CD4-positive, alpha-beta T cell treated with Interleukin-4 for 1 hour (primary cell): Measurements from ENCODE around the gene SAP30BP.

ENCODE experiments used
- DNase-seq, 2 donors: peaks; one replicate each; pipeline ENCODE4 v3.0.0-alpha.2; 2020 to 2022

Gene SAP30BP

DNA sequence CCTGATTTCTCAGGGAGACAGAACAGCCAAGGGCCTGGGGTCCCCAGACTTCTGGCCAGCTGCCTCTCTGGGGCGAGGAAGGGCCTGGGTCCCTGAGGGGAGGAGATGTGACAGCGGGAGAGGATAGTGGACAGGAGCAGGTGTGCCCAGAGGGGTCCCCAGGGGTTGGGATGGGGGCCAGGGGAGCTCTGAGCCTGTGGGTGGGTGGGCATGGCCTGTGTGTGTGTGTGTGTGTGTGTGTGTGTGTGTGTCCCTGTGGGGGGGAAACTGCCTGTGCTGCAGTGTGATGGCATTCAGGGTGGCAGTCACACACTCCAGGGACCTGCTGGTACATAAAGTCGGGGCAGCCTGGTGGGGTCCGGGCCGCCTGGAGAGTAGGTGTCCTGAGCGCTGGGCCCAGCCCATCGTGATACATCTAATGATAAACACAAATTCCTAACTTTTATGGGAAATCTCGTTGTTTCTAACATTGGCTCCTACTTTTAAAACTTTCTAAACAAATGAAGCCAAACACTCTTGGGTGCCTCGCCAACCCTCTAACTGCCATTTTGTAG is 55.5 kb downstream of the SAP30BP start:
- no peak for DNase-seq

GRCh38 chr17:75723171-75723930 is 56.2 kb downstream of the SAP30BP start:
- no peak for DNase-seq

DNA sequence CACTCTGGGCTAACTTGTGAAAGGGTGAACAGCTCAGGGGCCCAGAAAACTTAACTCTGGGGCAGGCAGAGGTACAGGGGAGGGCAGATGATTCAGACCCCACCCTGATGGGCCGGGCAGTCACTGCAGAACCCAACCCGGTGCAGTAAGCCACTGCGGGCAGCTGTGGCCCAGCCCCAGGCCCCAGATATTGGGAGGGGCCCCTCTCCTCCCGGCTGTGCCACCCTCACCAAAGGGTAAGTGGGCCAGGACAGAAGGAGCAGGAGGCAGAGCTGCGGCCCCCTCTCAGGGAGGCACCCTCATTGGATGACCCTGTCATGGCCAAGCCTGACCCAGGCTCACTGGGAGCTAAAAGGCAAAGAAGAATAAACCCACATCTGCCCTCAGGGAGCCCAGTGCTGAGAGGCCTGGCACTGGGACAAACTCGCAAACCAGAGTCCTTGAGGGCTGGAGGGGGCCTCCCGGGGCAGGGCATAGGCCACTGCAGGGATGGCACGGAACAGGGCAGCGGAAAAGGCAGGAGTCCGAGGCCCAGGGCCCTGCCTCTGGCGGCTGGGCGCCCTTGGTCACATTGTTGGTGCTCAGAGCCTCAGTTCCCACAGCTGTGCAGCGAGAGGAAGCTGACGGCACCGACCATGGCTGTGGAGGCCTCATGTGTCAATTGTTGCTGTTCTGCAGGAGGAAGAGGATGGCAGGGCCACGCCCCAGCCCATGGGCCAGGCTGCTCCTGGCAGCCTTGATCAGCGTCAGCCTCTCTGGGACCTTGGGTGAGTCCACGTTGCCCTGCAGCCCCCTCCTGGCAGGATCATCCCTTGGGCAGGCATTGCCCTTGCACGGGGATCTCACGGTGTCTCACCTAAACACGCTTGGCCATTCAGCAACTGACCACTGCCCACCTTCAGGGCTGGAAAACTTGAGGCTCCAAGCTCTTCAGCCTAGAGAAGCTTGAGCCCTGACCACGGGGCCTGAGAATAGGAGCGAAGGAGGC is 57.2 kb downstream of the SAP30BP start:
- no peak for DNase-seq

DNA sequence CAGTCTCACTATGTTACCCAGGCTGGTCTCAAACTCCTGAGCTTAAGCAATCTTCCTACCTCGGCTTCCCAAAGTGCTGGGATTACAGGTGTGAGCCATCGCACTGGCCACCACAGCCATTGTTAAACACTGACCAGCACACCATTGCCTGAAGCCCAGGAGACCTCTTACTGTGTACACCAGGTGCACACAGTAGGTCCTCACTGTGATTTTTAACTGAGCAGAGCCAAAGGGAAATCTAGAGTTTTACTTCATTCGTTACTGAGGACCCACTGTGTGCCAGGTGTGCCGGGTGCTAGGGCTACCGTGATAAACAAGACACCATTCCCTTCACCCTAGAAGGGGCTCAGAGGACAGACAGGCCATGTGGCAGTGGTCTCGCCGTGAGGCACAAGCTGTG is 58.4 kb downstream of the SAP30BP start:
- no peak for DNase-seq

- DNase-seq = no peak
These were observed 60.3 kb downstream of the SAP30BP start for GRCh38 chr17:75727391-75727790.

DNA sequence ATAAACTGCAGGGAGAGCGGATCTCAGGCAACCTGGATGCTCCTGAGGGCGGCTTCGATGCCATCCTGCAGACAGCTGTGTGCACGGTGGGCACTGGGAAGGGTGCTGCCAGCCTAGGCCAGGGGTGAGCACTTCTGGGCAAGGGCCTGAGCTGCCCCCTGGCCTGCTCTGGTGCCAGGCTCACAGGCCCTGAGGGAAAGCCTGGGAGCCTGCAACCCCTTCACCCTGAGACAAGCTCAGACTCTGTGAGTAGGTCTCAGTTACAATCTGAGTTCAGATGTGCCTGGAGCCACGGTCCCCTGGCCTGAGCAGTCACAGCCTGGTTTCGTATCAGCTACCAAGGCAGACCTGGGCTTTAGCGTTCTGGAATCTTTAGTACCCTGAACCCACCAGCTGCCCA is 62.2 kb downstream of the SAP30BP start:
- DNase-seq = no peak

GRCh38 chr17:75730065-75730464 is 62.9 kb downstream of the SAP30BP start:
- no peak for DNase-seq

- no peak for DNase-seq
These were observed 64.1 kb downstream of the SAP30BP start for GRCh38 chr17:75731086-75731715.

GRCh38 chr17:75731716-75732498 is 64.8 kb downstream of the SAP30BP start:
- no peak for DNase-seq

DNA sequence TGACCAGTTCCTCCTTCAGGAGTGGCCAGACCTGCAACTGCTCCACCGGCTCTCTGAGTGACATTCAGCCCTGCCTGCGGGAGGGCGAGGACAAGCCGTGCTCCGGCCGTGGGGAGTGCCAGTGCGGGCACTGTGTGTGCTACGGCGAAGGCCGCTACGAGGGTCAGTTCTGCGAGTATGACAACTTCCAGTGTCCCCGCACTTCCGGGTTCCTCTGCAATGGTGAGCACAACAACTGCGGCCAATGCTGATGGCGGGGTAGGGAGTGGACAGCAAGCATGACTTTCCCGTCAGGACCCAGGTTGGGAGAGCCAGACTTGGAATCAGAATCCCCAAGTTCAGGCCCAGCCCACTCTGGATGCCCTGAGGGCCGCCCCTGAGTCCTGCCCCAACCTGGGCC is 66.3 kb downstream of the SAP30BP start:
- DNase-seq = no peak

- DNase-seq = no peak
These were observed 67.6 kb downstream of the SAP30BP start for GRCh38 chr17:75734674-75735294.

GRCh38 chr17:75736173-75736835 is 69.2 kb downstream of the SAP30BP start:
- DNase-seq = no peak

DNA sequence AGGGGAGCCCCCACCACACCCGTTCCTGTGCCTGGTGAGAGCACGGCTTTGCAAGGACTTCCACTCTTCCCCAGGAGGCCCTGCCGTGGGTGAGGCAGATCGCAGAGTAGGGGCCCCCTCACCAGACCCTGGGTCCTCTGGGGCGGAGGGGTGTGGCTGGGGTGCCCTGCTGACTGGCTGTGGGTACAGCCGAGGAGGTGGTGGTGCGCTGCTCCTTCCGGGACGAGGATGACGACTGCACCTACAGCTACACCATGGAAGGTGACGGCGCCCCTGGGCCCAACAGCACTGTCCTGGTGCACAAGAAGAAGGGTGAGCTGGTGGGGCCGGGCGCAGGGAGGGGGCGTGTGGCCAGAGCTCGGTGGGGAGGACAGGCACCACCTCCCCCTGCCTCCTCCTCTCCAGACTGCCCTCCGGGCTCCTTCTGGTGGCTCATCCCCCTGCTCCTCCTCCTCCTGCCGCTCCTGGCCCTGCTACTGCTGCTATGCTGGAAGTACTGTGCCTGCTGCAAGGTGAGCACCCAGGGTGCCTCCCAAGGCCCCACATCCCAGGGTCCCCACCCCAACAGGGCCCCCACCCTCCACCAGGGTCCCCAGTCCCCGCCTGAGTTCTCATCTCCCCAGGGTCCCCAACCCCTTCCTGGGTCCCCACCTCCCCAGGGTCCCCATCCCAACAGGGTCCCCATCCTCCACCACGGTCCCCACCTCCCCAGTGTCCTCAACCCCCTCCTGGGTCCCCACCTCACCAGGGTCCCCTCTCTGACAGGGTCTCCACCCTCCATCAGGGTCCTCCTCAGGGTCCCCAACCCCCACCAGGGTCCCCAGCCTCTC is 70.2 kb downstream of the SAP30BP start:
- DNase-seq = no peak

DNA sequence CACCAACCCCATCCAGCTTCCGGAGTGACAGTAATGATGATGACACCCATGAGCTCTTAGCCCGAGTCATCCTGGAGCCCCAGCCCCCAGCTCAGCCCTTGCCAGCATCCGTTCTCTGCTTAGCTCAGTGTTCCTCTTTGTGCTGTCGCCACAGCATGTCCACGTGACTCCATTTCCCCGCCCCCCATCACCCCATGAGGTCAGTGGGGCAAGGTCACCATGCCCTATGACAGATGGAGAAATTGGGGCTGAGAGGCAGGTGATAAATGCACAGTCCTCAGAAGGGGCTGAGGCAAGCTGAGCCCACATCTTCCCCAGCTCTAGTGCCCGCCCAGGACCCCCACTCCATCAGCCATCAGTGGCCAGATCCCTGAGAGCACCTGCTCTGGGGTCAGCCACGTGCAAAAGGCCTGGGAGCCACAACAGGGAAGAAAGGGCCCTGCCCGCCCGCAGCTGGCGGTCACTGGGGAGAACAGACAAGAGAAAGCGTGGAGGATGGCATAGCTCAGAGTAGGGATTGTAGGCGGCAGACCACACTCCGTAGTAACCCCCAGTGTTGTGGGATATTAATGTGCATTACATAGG is 71.2 kb downstream of the SAP30BP start:
- DNase-seq = peak in 1 of 2 donors; percentile 83

DNA sequence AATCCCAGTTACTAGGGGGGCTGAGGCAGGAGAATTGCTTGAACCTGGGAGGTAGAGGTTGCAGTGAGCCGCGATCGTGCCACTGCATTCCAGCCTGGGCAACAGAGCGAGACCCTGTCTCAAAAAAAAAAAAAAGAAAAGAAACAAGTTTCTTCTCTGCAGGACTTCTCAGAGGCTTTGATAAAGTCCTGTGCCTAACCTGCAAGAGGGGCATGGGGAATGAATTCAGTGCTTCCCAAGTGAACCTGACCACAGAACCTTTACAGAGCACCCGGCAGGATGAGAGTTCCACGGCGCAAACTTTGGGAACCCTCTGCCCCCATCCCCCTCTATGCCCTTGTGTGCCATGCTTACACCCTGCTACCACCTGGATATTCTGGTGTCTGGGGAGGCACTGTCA is 72.0 kb downstream of the SAP30BP start:
- no peak for DNase-seq

GRCh38 chr17:75739801-75740200 is 72.7 kb downstream of the SAP30BP start:
- no peak for DNase-seq

DNA sequence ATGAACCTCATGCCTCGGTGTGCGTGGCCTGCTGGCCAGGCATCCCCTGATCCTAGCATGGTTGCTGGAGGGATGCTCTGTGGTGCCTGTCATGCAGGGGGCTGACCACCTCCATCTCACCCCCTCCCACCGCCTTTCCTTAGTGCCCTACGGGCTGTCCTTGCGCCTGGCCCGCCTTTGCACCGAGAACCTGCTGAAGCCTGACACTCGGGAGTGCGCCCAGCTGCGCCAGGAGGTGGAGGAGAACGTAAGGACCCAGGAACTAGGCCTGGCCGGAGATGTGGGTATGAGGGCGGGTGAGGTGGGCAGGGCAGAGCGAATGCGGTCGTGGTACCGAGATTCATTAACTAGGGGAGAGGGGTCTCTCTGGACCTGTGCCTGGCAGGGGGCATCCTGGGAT is 73.1 kb downstream of the SAP30BP start:
- no peak for DNase-seq

GRCh38 chr17:75740631-75741077 is 73.5 kb downstream of the SAP30BP start:
- DNase-seq = no peak

DNA sequence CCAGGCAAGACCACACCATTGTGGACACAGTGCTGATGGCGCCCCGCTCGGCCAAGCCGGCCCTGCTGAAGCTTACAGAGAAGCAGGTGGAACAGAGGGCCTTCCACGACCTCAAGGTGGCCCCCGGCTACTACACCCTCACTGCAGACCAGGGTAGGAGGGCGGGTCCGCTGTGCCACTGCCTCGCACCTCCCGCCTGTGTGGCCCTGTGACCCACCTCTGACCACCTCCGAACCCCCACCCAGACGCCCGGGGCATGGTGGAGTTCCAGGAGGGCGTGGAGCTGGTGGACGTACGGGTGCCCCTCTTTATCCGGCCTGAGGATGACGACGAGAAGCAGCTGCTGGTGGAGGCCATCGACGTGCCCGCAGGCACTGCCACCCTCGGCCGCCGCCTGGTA is 75.2 kb downstream of the SAP30BP start:
- DNase-seq = no peak
